Measurements from ENCODE around the gene CSMD2. TPM values are rescaled to one million over a fixed set of nuclear protein-coding genes. Genes with fewer than 3 reads are reported as not detected.

Gene CSMD2
- total and polyA plus RNA-seq, 2 of the 8 experiments (the other 6 are each of a cell fraction or from before 2014, with no cell fraction given) = 7.0 to 14.7 TPM

GRCh38 chr1:34028381-34029055 lies 136.5 kb downstream of the CSMD2 start:
- Histone ChIP-seq H2BK20ac (ENCODE audit: low read length) (no peak overlapping the region), H3K4me1 (replicated peaks in 1 of 4; ENCODE audit: control insufficient read depth in 3 of 4, insufficient read depth in 4 of 4, low read length in 3 of 4) (no peaks in the 10 kb centered on the region), H4K20me1 (replicated peaks in 1 of 2; ENCODE audit: control insufficient read depth in 1 of 2, insufficient read depth in 2 of 2, low read length in 2 of 2) (peaks cover 2 to 4% of the 10 kb centered on the region in 2 experiments), H4K8ac (ENCODE audit: extremely low read depth, insufficient read depth, low read length) (no peak overlapping the region), H4K91ac (replicated peaks; ENCODE audit: insufficient read length, low read length) (no peak overlapping the region), H2BK5ac (ENCODE audit: low read depth, low read length) (no peak overlapping the region), H3K4me2 (ENCODE audit: insufficient read depth in 1 of 2, low read depth in 2 of 2, low read length in 2 of 2) (no peak overlapping the region), H2AK5ac (ENCODE audit: low read depth, low read length) (no peak overlapping the region), H3K9me3 (ENCODE audit: insufficient read depth in 2 of 2, low read depth in 1 of 2, low read length in 1 of 2) (no peaks in the 10 kb centered on the region), H2BK15ac (ENCODE audit: low read length) (no peak overlapping the region), H2BK120ac (replicated peaks; ENCODE audit: low read depth, low read length) (no peak overlapping the region), H3K36me3 (ENCODE audit: control insufficient read depth in 2 of 4, insufficient read depth in 4 of 4, low read length in 3 of 4) (peaks cover 0 to 6% (median 0%) of the 10 kb centered on the region in 4 experiments; a peak in 3 of 8 replicates), H3K79me2 (ENCODE audit: control insufficient read depth in 1 of 2, insufficient read depth in 2 of 2, low read length in 2 of 2) (peaks cover 0 to 3% of the 10 kb centered on the region in 2 experiments; a peak in 2 of 4 replicates), H3K4me3 (ENCODE audit: extremely low read depth in 1 of 4, insufficient read depth in 2 of 4, low read depth in 3 of 4, low read length in 4 of 4) (no peak overlapping the region), H3K27ac (ENCODE audit: low read depth, low read length) (no peak overlapping the region), H3K79me1 (ENCODE audit: low read depth, low read length) (peaks cover 6% of the 10 kb centered on the region), H3K4ac (replicated peaks; ENCODE audit: insufficient read length, low read depth, low read length) (no peak overlapping the region), H2AFZ (ENCODE audit: low read length) (no peak overlapping the region), H3K23ac (ENCODE audit: insufficient read length) (no peak overlapping the region), H3K27me3 (replicated peaks in 1 of 4; ENCODE audit: control insufficient read depth in 3 of 4, extremely low read depth in 1 of 4, insufficient read depth in 3 of 4, low read length in 3 of 4) (no peaks in the 10 kb centered on the region), H3K56ac (replicated peaks; ENCODE audit: insufficient read length, low read depth, low read length) (no peak overlapping the region), H3K18ac (ENCODE audit: extremely low read depth, low read length) (no peak overlapping the region), H3K9ac (replicated peaks in 1 of 4; ENCODE audit: extremely low read depth in 1 of 4, low read depth in 3 of 4, low read length in 3 of 4) (no peak overlapping the region), H2BK12ac (ENCODE audit: low read depth, low read length) (no peak overlapping the region), H3K14ac (ENCODE audit: insufficient read length) (no peak overlapping the region), H4K5ac (ENCODE audit: insufficient read length, low read depth, low read length) (no peak overlapping the region), H3K23me2 (ENCODE audit: low read depth, low read length) (no peaks in the 10 kb centered on the region)
- DNase-seq (ENCODE audit: low read depth in 1 of 2, low spot score in 2 of 2) = no peak
- POLR2A ChIA-PET (ENCODE audit: partially characterized antibody) = interaction anchor here (2.0 kb wide), 1 partner anchor 8 kb away, joined by 5 read pairs; no protein-coding TSS in a partner anchor
- no peak for FAIRE-seq
- CTCF ChIA-PET (ENCODE audit: partially characterized antibody) = interaction anchor here (1.0 to 7.4 kb wide), 2 partner anchors 14 to 24 kb away, joined by 3 to 34 read pairs; no protein-coding TSS in a partner anchor
- 93% methylated on average over 11 of the region's 11 CpGs; no CpG with 5 or more reads in 1 of the 2 experiments for WGBS, 2 experiments (ENCODE audit: extremely low coverage in 1 of 2, insufficient coverage in 1 of 2, insufficient read length in 1 of 2, insufficient replicate concordance in 2 of 2, low coverage in 1 of 2, low lambda C conversion rate in 2 of 2, missing lambda C conversion rate in 1 of 2)
- no peak for TF ChIP-seq JUN (IDR thresholded peaks at IDR 0.05; ENCODE audit: low read depth, low read length)
- TF ChIP-seq USF2 (IDR thresholded peaks at IDR 0.05; ENCODE audit: low read length) = no peak
- no peak for TF ChIP-seq POLR2AphosphoS5 (IDR thresholded peaks at IDR 0.05; ENCODE audit: low read depth, low read length)
- no peak for TF ChIP-seq YY1 (IDR thresholded peaks at IDR 0.05; ENCODE audit: low read depth, low read length)
- TF ChIP-seq, protein P1, sequence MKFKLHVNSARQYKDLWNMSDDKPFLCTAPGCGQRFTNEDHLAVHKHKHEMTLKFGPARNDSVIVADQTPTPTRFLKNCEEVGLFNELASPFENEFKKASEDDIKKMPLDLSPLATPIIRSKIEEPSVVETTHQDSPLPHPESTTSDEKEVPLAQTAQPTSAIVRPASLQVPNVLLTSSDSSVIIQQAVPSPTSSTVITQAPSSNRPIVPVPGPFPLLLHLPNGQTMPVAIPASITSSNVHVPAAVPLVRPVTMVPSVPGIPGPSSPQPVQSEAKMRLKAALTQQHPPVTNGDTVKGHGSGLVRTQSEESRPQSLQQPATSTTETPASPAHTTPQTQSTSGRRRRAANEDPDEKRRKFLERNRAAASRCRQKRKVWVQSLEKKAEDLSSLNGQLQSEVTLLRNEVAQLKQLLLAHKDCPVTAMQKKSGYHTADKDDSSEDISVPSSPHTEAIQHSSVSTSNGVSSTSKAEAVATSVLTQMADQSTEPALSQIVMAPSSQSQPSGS (IDR thresholded peaks at IDR 0.05; ENCODE audit: low read length) = no peak
- TF ChIP-seq FOSL1 (IDR thresholded peaks at IDR 0.05; ENCODE audit: insufficient read depth, low read depth, low read length) = no peak
